ENCODE results near the gene ALDOB. TPM values are rescaled to one million over a fixed set of nuclear protein-coding genes. Genes with fewer than 3 reads are reported as not detected.

The ALDOB gene
- total RNA-seq, 4 donors from 2014 or later, result 0.95 TPM; not detected in 3

DNA sequence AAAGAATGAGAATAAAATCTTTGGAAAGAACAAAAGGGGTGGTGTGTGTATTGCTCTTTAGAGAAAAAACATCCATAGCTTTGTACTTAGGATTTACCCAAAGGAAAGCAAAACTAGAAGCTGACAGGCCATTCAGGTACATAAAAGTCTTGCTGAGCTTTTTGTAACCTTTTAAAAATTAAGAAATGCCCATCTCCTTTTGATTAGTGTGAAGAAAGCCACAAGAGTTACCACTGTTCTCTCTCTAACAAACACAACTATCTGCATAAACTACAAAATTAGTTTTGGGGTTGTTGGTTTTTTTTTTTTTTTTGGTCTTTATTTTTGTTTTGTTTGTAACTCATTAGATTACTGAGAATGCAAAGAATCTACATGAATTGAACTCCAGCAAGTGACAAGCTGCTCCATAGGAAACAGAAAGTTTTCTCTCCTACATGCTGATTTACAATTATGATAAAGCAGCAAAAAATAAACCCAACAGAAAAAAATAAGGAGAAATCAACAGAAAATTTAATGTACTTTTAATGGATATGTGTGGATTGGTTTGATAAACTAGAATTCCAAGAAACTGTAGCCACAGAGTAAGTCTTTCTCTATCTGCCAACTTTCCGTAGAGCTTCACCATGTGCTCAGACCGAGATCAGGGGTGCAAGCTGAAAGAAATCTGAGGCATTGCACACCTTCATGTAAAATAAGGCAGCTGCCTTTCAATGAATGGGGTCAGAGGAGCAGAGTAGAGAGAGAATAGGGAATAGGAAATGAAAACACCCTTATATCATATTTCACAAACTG lies 63.1 kb downstream of the ALDOB start:
- TF ChIP-seq, protein P1, sequence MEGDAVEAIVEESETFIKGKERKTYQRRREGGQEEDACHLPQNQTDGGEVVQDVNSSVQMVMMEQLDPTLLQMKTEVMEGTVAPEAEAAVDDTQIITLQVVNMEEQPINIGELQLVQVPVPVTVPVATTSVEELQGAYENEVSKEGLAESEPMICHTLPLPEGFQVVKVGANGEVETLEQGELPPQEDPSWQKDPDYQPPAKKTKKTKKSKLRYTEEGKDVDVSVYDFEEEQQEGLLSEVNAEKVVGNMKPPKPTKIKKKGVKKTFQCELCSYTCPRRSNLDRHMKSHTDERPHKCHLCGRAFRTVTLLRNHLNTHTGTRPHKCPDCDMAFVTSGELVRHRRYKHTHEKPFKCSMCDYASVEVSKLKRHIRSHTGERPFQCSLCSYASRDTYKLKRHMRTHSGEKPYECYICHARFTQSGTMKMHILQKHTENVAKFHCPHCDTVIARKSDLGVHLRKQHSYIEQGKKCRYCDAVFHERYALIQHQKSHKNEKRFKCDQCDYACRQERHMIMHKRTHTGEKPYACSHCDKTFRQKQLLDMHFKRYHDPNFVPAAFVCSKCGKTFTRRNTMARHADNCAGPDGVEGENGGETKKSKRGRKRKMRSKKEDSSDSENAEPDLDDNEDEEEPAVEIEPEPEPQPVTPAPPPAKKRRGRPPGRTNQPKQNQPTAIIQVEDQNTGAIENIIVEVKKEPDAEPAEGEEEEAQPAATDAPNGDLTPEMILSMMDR (IDR thresholded peaks at IDR 0.05), result no peak
- no peak for TF ChIP-seq POLR2A (IDR thresholded peaks at IDR 0.05)
- intact Hi-C loops (cut with DNase I; ENCODE audit: low total_unique reads), result no loop called here
- no peak for DNase-seq

GRCh38 chr9:101371813-101372212 lies 63.8 kb downstream of the ALDOB start:
- no peak for TF ChIP-seq POLR2A (IDR thresholded peaks at IDR 0.05)
- TF ChIP-seq, protein P1 (IDR thresholded peaks at IDR 0.05), result no peak
- DNase-seq, result no peak
- H3K27ac ChIP-seq, result no peak overlapping the region
- intact Hi-C loops (cut with DNase I; ENCODE audit: low total_unique reads), result no loop called here
- no peaks in the 10 kb centered on the region for H3K4me1 ChIP-seq
- no peak overlapping the region for H3K4me3 ChIP-seq
- no peaks in the 10 kb centered on the region for H3K9me3 ChIP-seq
- H3K36me3 ChIP-seq, result no peaks in the 10 kb centered on the region
- no peaks in the 10 kb centered on the region for H3K27me3 ChIP-seq

More for the DNA sequence above, 63.1 kb downstream of the ALDOB start:
- no peaks in the 10 kb centered on the region for H3K4me1 ChIP-seq
- H3K27me3 ChIP-seq, result no peaks in the 10 kb centered on the region
- H3K4me3 ChIP-seq, result no peak overlapping the region
- H3K27ac ChIP-seq, result no peak overlapping the region
- no peaks in the 10 kb centered on the region for H3K36me3 ChIP-seq
- no peaks in the 10 kb centered on the region for H3K9me3 ChIP-seq

Small RNA genes lying within 50 kb of the gene (small RNA-seq; reads per million reads assigned to genes)
- not detected for gene AL353621.2

Other genes starting within 250 kb of the ALDOB start
- not detected for gene BAAT, start 50.8 kb downstream of the ALDOB start, total RNA-seq
- gene MRPL50, start 37.2 kb downstream of the ALDOB start, total RNA-seq, result 10 to 100 TPM; 11.5 to 44.8 (median 23.2) TPM
- gene ZNF189, start 36.9 kb downstream of the ALDOB start, total RNA-seq, result 10 to 100 TPM; 18.8 to 61.9 (median 34.0) TPM
- 10 to 100 TPM; 27.1 to 48.3 (median 35.6) TPM for gene RNF20, start 98.1 kb upstream of the ALDOB start, total RNA-seq
- under 1 TPM in 1 of 4 donors, not detected in 3; 0.07 TPM for gene PPP3R2, start 159.2 kb upstream of the ALDOB start, total RNA-seq

All from uterus (tissue), 4 donors.